Astrocyte of the hippocampus (primary cell): ENCODE results near the gene CCP110.

Experiments
- DNase-seq: peaks from one replicate; pipeline ENCODE4 v3.0.0; 2011; ENCODE audit warnings: low read depth, low spot score

CCP110 gene

GRCh38 chr16:19599968-19600716 lies 76.4 kb downstream of the CCP110 start:
- DNase-seq = no peak

GRCh38 chr16:19601083-19601976 lies 77.6 kb downstream of the CCP110 start:
- DNase-seq = peak; percentile 68
